ENCODE measurements around the gene KLK6.

GRCh38 chr19:50932018-50932689, 37.2 kb downstream of the KLK6 start:
- TF ChIP-seq POLR2A (IDR thresholded peaks at IDR 0.05; ENCODE audit: low read length) (no peak), GATA1 (IDR thresholded peaks at IDR 0.05; ENCODE audit: low read depth, low read length) (no peak)
